SH-SY5Y (cell line): Measurements from ENCODE around the gene IRX5.
A peak's percentile ranks its signal among the peaks of the same experiment; 100 is the strongest.

Source experiments
- GATA2 ChIP-seq: IDR thresholded peaks from 2 replicates; pipeline ENCODE4 v1.6.1; 2011; ENCODE audit warnings: mild to moderate bottlenecking, low read depth, low read length
- GATA3 ChIP-seq: IDR thresholded peaks from 2 replicates; pipeline ENCODE4 v1.6.1; 2011; ENCODE audit warnings: low read depth, mild to moderate bottlenecking, low read length, moderate library complexity

IRX5 gene

DNA sequence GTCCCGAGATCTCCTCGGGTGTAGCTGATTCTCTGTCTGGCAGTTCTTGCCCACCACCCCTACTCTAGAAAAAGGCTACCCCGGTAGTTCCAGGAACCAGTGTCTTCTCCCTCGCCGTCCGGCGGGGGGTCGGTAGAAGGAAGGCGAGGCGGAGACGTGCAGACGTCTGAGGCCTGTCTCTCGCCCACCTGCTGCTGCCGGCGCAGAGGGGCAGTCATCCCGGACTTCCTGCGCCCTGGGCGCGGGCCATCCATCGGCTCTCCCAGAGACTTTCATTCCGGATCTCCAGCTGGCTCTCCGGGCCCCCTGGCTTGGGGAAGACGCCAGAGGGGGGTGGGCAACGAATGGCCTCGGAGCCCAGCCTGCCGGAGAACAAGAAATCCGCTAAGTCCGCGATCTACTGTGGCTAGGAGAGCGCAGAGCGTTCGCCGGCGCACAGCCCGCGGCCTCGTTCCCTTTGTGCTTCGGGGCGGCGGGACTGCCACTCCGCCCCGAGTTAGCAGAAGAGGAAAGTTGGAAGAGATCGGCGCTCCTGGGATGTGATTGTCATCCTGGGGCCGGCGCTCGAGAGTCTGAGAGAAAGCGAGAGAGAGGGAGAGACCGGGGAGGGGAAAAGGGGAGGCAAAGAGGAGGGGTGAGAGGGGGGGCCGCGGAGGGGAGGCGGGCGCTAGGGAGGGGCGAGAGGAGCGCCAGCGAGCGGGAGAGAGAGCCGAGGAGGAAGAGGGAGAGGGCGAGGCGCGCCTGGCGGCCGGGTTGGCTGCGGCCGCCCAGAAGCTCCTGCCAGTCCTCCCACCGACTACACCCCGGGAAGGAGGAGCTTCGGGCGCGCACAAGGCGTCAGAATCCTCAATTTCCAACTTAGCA, at the start of gene IRX5:
Gene IRX5 (plus strand): TSS at position 861 of the 864 bp plus-strand sequence. CDS start 334 bp downstream, outside the sequence.
- TF ChIP-seq GATA2 (no peak), GATA3 (no peak)

DNA sequence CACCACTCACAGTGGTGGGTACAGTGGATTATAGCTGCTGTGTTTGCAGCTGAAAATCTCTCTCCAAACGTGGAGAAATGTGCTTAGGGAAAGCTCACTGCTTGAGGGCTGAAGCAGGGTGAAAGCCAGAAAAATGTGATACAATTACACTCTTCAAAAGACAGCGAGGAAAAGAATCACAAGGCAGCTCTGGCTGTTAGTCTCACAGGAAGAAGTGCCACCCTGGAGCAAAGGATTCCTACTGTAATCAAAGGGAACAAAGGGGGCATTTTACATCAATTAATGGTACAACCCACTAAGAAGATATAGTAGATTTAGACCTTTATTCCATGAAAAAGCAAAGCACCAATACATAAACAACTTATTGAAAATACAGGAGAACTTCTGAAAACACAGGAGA, 48.1 kb upstream of the IRX5 start:
- no peak for TF ChIP-seq GATA2
- no peak for TF ChIP-seq GATA3

GRCh38 chr16:54883358-54883757, 47.3 kb upstream of the IRX5 start:
- TF ChIP-seq GATA2 (no peak), GATA3 (no peak)

- no peak for TF ChIP-seq GATA3
- no peak for TF ChIP-seq GATA2
Measured at GRCh38 chr16:54886078-54886477, 44.6 kb upstream of the IRX5 start.

DNA sequence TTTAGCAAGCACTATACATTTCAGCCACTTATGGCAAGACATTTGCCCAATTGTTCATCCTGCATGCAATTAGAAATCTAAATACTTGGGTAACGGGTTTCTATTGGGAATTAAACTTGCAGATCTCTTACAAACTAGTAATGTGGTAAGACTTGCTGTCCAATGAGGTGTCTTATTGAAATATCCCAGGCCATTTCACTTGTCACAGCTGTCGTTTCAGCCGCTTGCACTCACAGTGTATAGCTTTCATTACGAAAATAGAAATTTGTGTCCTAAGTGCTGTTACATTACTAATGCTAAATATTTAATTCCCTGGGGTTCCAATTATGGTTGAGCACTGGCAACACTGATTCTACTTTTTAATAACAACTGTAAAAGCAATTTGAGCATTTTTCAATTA, 40.3 kb upstream of the IRX5 start:
- no peak for TF ChIP-seq GATA3
- TF ChIP-seq GATA2 = no peak

GRCh38 chr16:54891346-54891745, 39.3 kb upstream of the IRX5 start:
- TF ChIP-seq GATA2 (no peak), GATA3 (no peak)

DNA sequence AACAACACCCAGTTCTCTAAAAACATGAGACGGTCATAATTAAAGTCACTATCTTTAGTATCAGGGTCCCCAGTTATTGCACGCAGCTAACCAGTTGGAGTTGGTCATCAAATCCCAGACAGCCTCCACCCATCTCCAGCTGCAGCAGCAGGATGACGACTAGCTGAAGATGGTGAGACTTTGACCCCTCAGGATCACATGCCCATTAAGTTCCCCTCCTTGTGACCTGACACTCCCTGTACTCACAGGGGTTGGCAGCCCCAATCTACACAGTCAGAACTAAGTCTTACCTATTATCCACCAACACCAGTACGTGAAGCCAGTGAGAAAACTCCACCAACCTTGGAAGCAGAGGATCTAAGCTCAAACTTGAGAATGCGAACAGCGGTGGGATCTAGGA, 37.7 kb upstream of the IRX5 start:
- TF ChIP-seq GATA3 (no peak), GATA2 (no peak)

DNA sequence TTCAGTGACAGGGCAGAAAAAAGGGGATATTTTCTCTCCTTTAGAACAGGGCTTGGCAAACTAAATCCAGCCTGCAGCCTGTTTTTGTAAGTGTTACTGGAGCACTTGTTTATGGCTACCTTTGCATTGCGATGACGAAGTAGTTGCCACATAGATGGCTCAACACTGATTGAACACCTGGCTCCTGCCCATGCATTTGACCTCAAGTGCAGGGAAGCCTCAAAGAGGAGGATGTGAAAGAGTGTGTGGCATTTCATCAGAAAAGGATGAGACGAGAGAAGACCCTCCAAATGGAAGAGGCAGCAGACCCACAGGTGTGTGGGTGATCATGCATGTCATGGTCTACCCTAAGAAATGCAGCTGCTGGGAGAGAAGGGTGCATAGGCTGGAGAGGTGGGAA, 32.7 kb upstream of the IRX5 start:
- TF ChIP-seq GATA2 (no peak), GATA3 (no peak)

GRCh38 chr16:54901606-54902005, 29.1 kb upstream of the IRX5 start:
- TF ChIP-seq GATA2 = no peak
- TF ChIP-seq GATA3 = no peak

GRCh38 chr16:54903047-54903446, 27.6 kb upstream of the IRX5 start:
- TF ChIP-seq GATA2 (no peak), GATA3 (no peak)

DNA sequence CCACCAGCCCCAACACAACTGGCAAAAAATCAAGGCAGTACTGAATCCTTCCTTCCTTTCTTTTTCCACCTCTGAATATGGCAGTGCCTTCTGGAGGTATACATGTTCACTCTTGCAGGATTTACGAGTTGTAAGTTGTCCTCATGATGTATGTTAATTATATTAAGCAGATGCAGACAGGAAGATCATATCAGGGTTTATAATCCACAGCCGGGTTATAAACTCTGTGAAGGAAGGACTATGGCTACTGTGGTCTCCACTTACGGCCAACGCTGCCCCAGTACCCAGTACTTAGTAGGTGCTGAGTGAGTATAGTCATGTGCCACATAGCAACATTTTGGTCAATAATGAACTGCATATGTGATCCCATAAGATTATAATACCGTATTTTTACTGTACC, 19.6 kb upstream of the IRX5 start:
- TF ChIP-seq GATA2 = peak; percentile 60
- peak; percentile 49; the same call in 1 of the 2 replicates for TF ChIP-seq GATA3

DNA sequence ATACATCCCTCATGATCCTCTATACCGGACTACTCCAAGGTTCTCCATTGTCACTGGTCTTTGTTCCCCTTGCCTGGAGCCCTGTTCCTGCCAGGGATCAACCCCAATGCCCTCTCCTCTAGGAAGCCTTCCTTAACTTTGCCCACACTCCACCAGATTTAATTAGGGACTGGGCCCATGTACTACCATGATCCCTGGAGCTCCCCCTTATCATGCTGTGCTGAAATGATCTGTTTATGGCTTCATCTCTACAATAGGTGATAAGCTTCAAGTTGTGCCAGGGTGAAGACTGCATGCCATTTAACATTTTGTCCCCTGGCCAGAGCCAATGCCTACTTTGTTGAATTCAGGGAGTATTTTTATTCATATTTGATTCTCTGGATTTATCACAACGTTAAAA, 17.9 kb upstream of the IRX5 start:
- TF ChIP-seq GATA3 (no peak), GATA2 (no peak)

DNA sequence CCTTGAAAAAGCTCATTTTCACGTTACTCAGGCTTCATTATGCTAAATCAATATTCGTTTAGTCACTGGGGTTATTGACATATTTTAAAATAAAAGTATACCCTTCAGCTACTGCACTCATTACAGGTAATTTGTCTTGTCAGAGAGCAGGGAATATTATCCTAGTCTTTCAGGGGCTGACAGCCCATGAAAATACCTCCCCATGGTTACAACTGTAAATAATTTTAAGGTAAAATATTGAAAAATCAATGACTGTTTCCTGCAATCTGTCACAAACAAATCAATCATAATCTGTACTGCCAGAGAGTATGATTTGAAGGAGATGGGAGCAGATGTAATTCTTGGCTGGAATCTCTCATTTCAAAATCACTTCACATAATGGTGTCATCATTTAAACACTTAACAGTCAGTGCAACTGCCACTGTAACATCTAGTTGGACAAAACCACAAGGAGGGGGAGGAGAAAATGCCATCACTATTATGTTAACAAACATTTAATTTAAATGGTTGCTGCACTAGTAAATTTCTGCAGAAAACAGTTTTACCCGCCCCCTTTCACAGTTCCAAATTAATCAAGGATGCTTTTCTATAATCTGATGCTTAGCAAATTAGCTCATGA, 9.3 kb upstream of the IRX5 start:
- TF ChIP-seq GATA2 (no peak), GATA3 (no peak)

GRCh38 chr16:54923055-54923473, 7.6 kb upstream of the IRX5 start:
- TF ChIP-seq GATA3 = no peak
- TF ChIP-seq GATA2 = no peak

DNA sequence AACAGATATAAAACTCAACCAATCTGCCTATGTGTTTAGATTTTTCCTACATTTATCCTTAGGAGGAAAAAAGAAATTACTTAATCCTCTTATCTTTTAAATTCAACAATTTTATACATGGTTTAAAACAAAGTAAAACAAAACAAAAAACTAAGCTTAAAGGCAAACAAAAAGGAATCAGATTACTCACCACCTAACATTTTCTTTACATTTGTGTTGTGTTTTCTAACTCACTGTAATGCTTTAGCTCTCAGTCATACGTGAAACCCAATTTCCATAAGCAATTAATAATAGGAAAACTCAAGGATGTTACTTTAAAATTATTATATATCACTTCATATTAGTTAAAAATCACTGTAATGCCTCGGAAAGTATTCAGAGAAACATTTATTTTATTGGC, 6.7 kb upstream of the IRX5 start:
- TF ChIP-seq GATA3 (no peak), GATA2 (no peak)
